Measurements from ENCODE around the gene LIM2.

- TF ChIP-seq, protein P1, sequence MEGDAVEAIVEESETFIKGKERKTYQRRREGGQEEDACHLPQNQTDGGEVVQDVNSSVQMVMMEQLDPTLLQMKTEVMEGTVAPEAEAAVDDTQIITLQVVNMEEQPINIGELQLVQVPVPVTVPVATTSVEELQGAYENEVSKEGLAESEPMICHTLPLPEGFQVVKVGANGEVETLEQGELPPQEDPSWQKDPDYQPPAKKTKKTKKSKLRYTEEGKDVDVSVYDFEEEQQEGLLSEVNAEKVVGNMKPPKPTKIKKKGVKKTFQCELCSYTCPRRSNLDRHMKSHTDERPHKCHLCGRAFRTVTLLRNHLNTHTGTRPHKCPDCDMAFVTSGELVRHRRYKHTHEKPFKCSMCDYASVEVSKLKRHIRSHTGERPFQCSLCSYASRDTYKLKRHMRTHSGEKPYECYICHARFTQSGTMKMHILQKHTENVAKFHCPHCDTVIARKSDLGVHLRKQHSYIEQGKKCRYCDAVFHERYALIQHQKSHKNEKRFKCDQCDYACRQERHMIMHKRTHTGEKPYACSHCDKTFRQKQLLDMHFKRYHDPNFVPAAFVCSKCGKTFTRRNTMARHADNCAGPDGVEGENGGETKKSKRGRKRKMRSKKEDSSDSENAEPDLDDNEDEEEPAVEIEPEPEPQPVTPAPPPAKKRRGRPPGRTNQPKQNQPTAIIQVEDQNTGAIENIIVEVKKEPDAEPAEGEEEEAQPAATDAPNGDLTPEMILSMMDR (IDR thresholded peaks at IDR 0.05): no peak
- TF ChIP-seq POLR2A (IDR thresholded peaks at IDR 0.05): no peak
These were observed 773 bp downstream of the LIM2 start for GRCh38 chr19:51386882-51387520.

Measured in thyroid gland (tissue), 4 donors.